Middle frontal gyrus (tissue), 1 donor: ENCODE data around the gene FAM200C.
"Not testable (repeated sequence)": the region's sequence is repeated elsewhere in the genome, so short reads cannot be mapped to it uniquely, and the experiment has no call there.

ENCODE experiments used
- DNase-seq: peaks from one replicate; pipeline ENCODE4 v3.0.0-alpha.2; 2015; ENCODE audit warnings: low spot score; ENCODE audit errors: extremely low spot score

Gene FAM200C

DNA sequence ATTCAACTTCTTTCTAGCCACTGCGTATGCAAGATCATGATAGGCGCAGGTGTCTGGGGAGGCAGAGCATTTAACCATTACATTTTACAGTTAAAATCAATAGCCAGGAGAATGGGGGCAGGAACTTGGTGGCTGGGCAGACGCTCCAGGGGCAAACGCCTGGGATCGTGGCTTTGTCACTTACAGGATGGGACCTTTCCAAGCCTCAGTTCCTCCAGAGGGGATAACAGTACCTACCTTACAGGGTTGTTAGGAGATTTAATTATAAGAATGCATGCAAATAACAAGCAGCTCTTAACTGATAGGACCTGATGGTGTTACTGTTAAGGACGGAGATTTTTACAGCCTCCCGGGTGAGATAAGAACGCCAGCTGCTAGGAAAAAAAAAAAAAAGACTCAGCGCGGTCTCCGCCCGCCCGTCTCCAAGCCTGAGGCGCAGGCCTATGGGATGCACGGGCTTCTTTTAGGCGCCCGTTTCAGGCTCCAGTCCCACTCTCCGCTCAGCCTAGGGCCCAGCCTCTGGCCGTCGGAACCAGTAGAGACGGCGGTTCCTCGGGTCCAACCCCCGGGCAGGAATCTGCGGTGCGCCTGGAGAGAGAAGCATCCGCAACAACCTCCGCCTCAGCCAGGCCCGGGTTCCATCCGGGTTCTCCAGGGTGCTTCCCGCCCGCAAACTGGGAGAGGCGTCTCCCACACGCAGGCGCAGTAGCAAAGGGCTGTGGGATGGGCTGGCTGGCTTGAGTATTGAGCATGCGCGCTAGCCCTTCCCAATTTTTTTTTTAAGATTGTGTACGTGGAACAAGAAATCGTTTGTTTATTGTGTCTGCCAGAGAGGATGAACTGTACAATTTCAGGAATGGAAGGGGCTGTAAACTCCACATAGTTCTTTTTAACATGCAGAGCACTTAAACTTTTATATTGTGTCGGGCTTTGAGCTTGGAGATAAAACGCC is at the start of gene FAM200C:
Gene FAM200C, minus strand, starts transcription at position 653 of the 952 bp plus-strand sequence. CDS start 4,564 bp downstream, outside the sequence.
- peak; percentile 87 for DNase-seq

- DNase-seq = no peak
These were observed 49.6 kb upstream of the FAM200C start for GRCh38 chr5:160449458-160449857.

DNA sequence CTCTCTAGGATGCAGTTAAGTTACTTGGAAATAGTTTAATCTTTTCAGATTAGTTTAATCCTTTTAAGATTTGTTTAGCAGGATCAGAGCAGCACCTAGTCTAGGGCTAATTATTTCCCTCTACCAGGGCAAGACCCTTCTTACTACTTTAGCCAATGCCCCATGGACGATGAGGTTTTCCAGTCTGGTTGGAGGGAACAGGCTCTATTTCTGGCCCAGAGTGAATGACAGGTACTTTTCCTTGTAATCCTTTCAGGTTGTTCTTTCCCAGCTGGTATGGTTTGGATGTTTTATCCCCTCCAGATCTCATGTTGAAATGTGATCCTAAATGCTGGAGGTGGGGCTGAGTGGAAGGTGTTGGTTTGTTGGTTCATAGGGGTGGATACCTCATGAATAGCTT is 49.0 kb upstream of the FAM200C start:
- DNase-seq = no peak

- DNase-seq = no peak
These were observed 45.9 kb upstream of the FAM200C start for GRCh38 chr5:160445751-160446150.

DNA sequence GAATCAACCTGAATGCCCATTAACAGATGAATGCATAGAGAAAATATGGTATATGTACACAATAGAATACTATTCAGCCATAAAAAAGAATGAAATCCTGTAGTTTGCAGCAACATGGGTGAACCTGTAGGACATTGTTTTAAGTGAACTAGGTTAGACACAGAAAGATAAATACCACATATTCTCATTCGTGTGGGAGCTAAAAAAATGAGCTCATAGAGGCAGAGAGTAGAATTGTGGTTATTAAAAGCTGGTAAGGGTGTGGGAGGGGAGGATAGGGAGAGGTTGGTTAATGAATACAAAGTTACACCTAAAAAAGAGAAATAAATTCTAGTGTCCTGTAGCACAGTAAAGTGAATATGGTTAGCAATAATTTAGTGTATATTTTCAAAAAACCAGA is 45.3 kb upstream of the FAM200C start:
- DNase-seq = no peak

DNA sequence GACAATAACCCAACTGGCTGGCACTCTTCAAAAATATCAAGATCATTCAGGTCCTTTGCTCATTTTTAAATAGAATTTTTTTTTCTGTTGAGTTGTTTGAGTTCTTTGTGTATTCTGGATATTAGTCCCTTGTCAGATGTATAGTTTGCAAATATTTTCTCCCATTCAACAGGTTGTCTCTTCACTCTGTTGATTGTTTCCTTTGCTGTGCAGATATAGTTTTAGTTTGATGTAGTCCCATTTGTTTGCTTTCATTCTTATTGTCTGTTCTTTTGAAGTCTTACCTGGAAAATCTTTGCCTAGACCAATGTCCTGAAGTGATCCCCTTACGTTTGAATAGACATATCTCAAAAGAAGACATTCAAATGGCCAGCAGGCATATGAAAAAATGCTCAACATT is 44.6 kb upstream of the FAM200C start:
- no peak for DNase-seq

DNA sequence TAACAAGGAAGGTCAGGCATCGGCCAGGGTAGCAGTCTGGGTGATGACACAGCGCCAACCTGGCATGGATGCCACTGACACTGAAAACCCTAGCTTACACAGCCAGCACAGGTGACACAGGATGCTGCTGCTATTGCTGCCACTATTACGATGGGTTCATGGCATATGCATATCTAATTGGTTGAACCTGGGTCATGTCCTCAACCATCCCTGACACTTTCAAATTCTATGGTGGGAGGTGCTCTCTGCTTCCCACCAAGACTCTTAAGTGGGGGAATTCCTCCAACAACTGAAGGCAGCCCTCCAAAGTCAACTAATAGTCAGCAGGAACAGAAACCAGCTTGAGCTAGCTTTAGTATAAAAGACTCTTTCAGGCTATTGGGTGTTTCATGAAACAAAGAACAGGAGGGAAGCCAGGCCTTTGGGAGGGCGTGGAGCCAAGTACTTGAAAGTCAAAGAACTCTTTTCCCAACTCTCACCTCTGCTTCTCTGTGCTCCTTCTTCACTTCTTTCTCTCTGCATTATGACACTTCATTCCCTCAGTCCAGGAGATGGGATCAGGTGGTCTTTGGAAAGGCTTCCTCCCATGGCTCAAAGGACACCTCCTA is 43.1 kb upstream of the FAM200C start:
- DNase-seq = no peak

- no peak for DNase-seq
These were observed 41.5 kb upstream of the FAM200C start for GRCh38 chr5:160441311-160441781.

DNA sequence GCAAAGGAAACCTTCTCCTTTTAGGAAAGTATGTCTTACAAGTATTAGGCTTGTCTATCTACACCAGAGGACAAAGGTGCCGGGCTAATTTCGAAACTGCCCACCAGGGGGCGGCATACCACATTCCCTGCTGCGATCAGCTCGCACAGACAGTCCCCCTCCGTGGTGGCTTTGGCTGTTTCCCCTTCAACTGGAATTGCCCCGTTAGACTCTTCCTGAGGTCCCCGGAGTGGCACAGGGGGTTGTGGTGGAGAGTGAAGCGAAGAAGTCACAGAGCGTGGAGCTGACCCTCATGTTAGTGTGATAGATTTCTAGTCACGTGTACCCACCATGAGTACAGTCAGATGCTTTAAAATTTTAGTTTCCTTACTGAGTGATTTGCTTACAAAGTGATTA is 39.3 kb upstream of the FAM200C start:
- peak; percentile 50 for DNase-seq

- DNase-seq = peak; percentile 61
These were observed 38.7 kb upstream of the FAM200C start for GRCh38 chr5:160438316-160439204.

GRCh38 chr5:160437271-160437670 is 37.4 kb upstream of the FAM200C start:
- no peak for DNase-seq

- not testable (repeated sequence) for DNase-seq
These were observed 36.8 kb upstream of the FAM200C start for GRCh38 chr5:160436661-160437060.

- no peak for DNase-seq
These were observed 36.2 kb upstream of the FAM200C start for GRCh38 chr5:160436017-160436416.

- no peak for DNase-seq
These were observed 35.7 kb upstream of the FAM200C start for GRCh38 chr5:160435532-160435931.

DNA sequence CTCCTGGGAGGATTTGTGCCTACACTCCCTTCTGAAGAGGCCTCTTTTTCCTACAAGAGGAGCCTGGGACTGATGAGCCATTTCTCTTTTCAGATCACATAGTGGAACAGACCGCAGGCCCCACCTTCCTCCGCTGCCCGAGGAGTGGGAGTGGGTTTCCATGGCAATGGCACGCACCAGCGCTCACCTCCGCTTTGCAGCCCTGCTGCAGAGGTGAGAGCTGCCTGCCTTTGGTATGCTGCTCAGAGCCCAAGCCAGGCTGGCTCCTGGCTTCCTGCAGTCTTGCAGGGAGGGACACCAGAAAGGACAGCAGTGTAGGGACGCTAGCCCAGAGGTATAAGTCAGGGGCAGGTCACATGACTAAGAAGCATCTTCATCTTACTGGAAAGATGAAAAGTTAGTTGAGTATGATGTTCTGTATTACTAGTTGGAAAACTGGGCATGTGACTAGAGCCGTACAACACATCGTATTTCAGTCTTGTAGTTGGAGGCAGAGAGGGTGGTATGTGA is 34.2 kb upstream of the FAM200C start:
- no peak for DNase-seq

GRCh38 chr5:160432787-160433186 is 32.9 kb upstream of the FAM200C start:
- no peak for DNase-seq

GRCh38 chr5:160432196-160432595 is 32.3 kb upstream of the FAM200C start:
- no peak for DNase-seq

GRCh38 chr5:160427607-160428006 is 27.8 kb upstream of the FAM200C start:
- no peak for DNase-seq

DNA sequence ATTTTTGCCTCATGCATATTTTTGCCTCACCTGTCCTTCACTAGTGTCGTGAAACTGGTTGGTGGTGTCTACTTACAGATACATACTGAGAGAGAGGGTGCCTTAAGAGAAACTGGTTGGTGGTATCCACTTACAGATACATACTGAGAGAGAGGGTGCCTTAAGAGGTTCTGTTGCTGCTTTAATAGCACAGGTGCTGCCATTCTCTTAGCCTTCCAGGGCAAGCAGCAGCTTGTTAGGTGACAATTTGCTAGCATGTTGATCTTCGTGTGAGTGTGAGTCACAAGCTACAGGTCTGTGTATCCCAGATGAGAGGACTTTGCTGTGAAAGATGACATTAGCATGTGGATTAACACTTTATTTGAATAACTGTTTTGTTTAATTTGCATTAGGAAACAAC is 23.2 kb upstream of the FAM200C start:
- DNase-seq = no peak

GRCh38 chr5:160421625-160422258 is 21.9 kb upstream of the FAM200C start, which contains the start of gene PTTG1:
Gene PTTG1, plus strand, starts transcription at chr5:160421855. Its CDS starts 458 bp downstream, at chr5:160422313.
- peak; percentile 82 for DNase-seq

GRCh38 chr5:160420331-160420610 is 20.4 kb upstream of the FAM200C start:
- DNase-seq = no peak
